Lower leg skin (tissue), 3 donors: Measurements from ENCODE around the gene DPH1.

ENCODE experiments used
- CTCF ChIP-seq, 3 donors: fragments of 450-650 bp; IDR thresholded peaks; one replicate each; pipeline ENCODE4 v1.5.1; 2016; ENCODE audit warnings: antibody characterized with exemption in 3 of 3, mild to moderate bottlenecking in 3 of 3, moderate library complexity in 2 of 3
- POLR2A ChIP-seq, 2 donors: fragments of 450-650 bp; IDR thresholded peaks; one replicate each; pipeline ENCODE4 v1.6.1; 2016 to 2017; ENCODE audit warnings: antibody characterized with exemption in 2 of 2, mild to moderate bottlenecking in 1 of 2, moderate library complexity in 1 of 2

- no peak for TF ChIP-seq CTCF (IDR thresholded peaks at IDR 0.05)
- TF ChIP-seq POLR2A (IDR thresholded peaks at IDR 0.05), result no peak
Measured at GRCh38 chr17:2051933-2052559, 22.1 kb downstream of the DPH1 start.
